SK-N-SH (cell line): ENCODE measurements around the gene PTPN5. TPM values are rescaled to one million over a fixed set of nuclear protein-coding genes. Genes with fewer than 3 reads are reported as not detected.

Source experiments
- CTCF ChIA-PET: fragments of 300-600, 350-600 bp; formaldehyde crosslinking; extraction: SDS; loops from one replicate; lab custom pipeline; 2021; lab: Yijun Ruan, JAX
- POLR2A ChIA-PET: fragments of 350-600 bp; sonication (Branson Sonifier 250); formaldehyde crosslinking; extraction: SDS; loops from one replicate; lab custom pipeline; 2020; ENCODE audit warnings: antibody characterized with exemption, inconsistent platforms; lab: Yijun Ruan, JAX
- DNase-seq: peaks from one replicate; pipeline ENCODE4 v3.0.0; 2012
- H2AFZ ChIP-seq: fragments of 200-600 bp; sonication (generic); 2 replicates; pipeline ENCODE4 v1.8.1; 2016; ENCODE audit warnings: antibody characterized with exemption, mild to moderate bottlenecking, low read depth
- H3F3A ChIP-seq: fragments of 200-600 bp; sonication (generic); replicated peaks from 2 replicates; pipeline ENCODE3; 2016; ENCODE audit warnings: antibody characterized with exemption, mild to moderate bottlenecking; ENCODE audit not compliant: insufficient read depth
- H3K27ac ChIP-seq, 2 experiments: fragments of 200-500 bp in 1 of 2; fragments of 200-600 bp in 1 of 2; sonication (Bioruptor generic) in 1 of 2; sonication (generic), shearing (Covaris generic) in 1 of 2; 2 replicates each; pipeline versions ENCODE4 v1.5.1 to v1.6.1; 2014 to 2016; ENCODE audit warnings: low read depth in 2 of 2, inconsistent platforms in 1 of 2, low read length in 1 of 2, mild to moderate bottlenecking in 1 of 2, mixed read lengths in 1 of 2
- H3K27me3 ChIP-seq: fragments of 200-600 bp; sonication (generic), shearing (Covaris generic); 2 replicates; pipeline ENCODE4 v1.6.1; 2016; ENCODE audit warnings: mixed run types; ENCODE audit not compliant: insufficient read depth
- H3K36me3 ChIP-seq, 2 experiments: fragments of 200-500 bp in 1 of 2; fragments of 200-600 bp in 1 of 2; sonication (Bioruptor generic) in 1 of 2; sonication (generic) in 1 of 2; replicated peaks in 1 of 2; 2 replicates each; pipeline versions ENCODE3 to v1.5.1; 2014 to 2016; ENCODE audit warnings: low read length in 1 of 2, mild to moderate bottlenecking in 1 of 2; ENCODE audit not compliant: insufficient read depth in 2 of 2, control insufficient read depth in 1 of 2
- H3K4me1 ChIP-seq, 2 experiments: fragments of 200-500 bp in 1 of 2; fragments of 200-600 bp in 1 of 2; sonication (Bioruptor generic) in 1 of 2; sonication (generic), shearing (Covaris generic) in 1 of 2; 2 replicates each; pipeline versions ENCODE4 v1.5.1 to v1.6.1; 2014 to 2016; ENCODE audit warnings: low read depth in 1 of 2, low read length in 1 of 2, mixed run types in 1 of 2; ENCODE audit not compliant: insufficient read depth in 2 of 2, control insufficient read depth in 1 of 2
- H3K4me2 ChIP-seq: fragments of 200-600 bp; sonication (generic), shearing (Covaris generic); 2 replicates; pipeline ENCODE4 v1.6.1; 2017; ENCODE audit warnings: mixed run types
- H3K4me3 ChIP-seq, 2 experiments: fragments of 200-500 bp in 1 of 2; fragments of 200-600 bp in 1 of 2; sonication (Bioruptor generic) in 1 of 2; sonication (generic), shearing (Covaris generic) in 1 of 2; 2 replicates each; pipeline versions ENCODE4 v1.5.1 to v1.8.1; 2014 to 2016; ENCODE audit warnings: low read depth in 2 of 2, inconsistent platforms in 1 of 2, low read length in 1 of 2, mild to moderate bottlenecking in 1 of 2, mixed read lengths in 1 of 2, moderate library complexity in 1 of 2
- H3K79me2 ChIP-seq: fragments of 200-600 bp; sonication (generic); 2 replicates; pipeline ENCODE4 v1.8.1; 2017; ENCODE audit warnings: mild to moderate bottlenecking; ENCODE audit not compliant: insufficient read depth
- H3K9ac ChIP-seq: fragments of 200-600 bp; sonication (generic); 2 replicates; pipeline ENCODE4 v1.6.1; 2017; ENCODE audit warnings: mixed run types
- H3K9me2 ChIP-seq: fragments of 200-600 bp; sonication (generic); 2 replicates; pipeline ENCODE4 v1.6.1; 2017; ENCODE audit warnings: mixed run types
- H3K9me3 ChIP-seq: fragments of 200-600 bp; sonication (generic); 2 replicates; pipeline ENCODE4 v1.6.1; 2017; ENCODE audit warnings: mixed run types, mild to moderate bottlenecking, moderate library complexity
- H4K20me1 ChIP-seq: fragments of 200-600 bp; sonication (generic); 2 replicates; pipeline ENCODE4 v1.6.1; 2017; ENCODE audit warnings: mild to moderate bottlenecking, mixed run types; ENCODE audit not compliant: insufficient read depth
- CHD2 ChIP-seq: fragments of 150-350 bp; IDR thresholded peaks from 2 replicates; pipeline ENCODE4 v1.6.1; 2018; ENCODE audit warnings: low read length; ENCODE audit not compliant: partially characterized antibody
- ELF1 ChIP-seq: IDR thresholded peaks from 2 replicates; pipeline ENCODE4 v1.4.0; 2012
- EP300 ChIP-seq, 2 experiments: IDR thresholded peaks; 2 replicates each; pipeline versions ENCODE4 v1.4.0 to v1.6.1; 2012; ENCODE audit warnings: borderline replicate concordance in 1 of 2, low read depth in 1 of 2, low read length in 1 of 2
- MXI1 ChIP-seq: IDR thresholded peaks from 2 replicates; pipeline ENCODE4 v1.6.1; 2012; ENCODE audit warnings: mild to moderate bottlenecking, low read depth, low read length, improper control_type of control experiment
- RAD21 ChIP-seq: IDR thresholded peaks from 2 replicates; pipeline ENCODE4 v1.6.1; 2012; ENCODE audit warnings: mild to moderate bottlenecking, low read length
- RFX5 ChIP-seq: IDR thresholded peaks from 2 replicates; pipeline ENCODE4 v1.6.1; 2012; ENCODE audit warnings: mild to moderate bottlenecking, improper control_type of control experiment, low read length
- SIN3A ChIP-seq: IDR thresholded peaks from 2 replicates; pipeline ENCODE4 v1.6.1; 2012; ENCODE audit warnings: low read depth, mild to moderate bottlenecking, low read length, moderate library complexity, borderline replicate concordance
- SMC3 ChIP-seq: IDR thresholded peaks from 2 replicates; pipeline ENCODE4 v1.6.1; 2012; ENCODE audit warnings: low read depth, low read length, improper control_type of control experiment
- WGBS: methylation state at CpG from one replicate; pipeline ENCODE4 v1.1.6; 2017; ENCODE audit warnings: low lambda C conversion rate; 5-methylcytosine and 5-hydroxymethylcytosine counted together
- polyA plus RNA-seq, 3 experiments: library from polyadenylated mRNA; depleted of rRNA; stranded (reverse); fragments of >200 nt; gene quantifications; 2 replicates each; pipeline ENCODE4 v1.2.3, GENCODE V29; 2012
- TF ChIP-seq, protein P1 (sequence below): fragments of 150-350 bp; IDR thresholded peaks from 2 replicates; pipeline ENCODE4 v1.6.1; 2017; ENCODE audit warnings: antibody characterized with exemption, low read length, low read depth, borderline replicate concordance
- TF ChIP-seq, protein P2 (sequence below): IDR thresholded peaks from 2 replicates; pipeline ENCODE4 v1.6.1; 2012; ENCODE audit warnings: mild to moderate bottlenecking, low read depth, low read length, moderate library complexity
- TF ChIP-seq, protein P3 (sequence below): IDR thresholded peaks from 2 replicates; pipeline ENCODE4 v1.4.0; 2012; ENCODE audit warnings: low read depth
- TF ChIP-seq, protein P4 (sequence below): IDR thresholded peaks from 2 replicates; pipeline ENCODE4 v1.4.0; 2012; ENCODE audit warnings: low read depth, borderline replicate concordance

Gene PTPN5
- polyA plus RNA-seq, 1 of the 3 experiments (the other 2 are of a cell fraction) = not detected

DNA sequence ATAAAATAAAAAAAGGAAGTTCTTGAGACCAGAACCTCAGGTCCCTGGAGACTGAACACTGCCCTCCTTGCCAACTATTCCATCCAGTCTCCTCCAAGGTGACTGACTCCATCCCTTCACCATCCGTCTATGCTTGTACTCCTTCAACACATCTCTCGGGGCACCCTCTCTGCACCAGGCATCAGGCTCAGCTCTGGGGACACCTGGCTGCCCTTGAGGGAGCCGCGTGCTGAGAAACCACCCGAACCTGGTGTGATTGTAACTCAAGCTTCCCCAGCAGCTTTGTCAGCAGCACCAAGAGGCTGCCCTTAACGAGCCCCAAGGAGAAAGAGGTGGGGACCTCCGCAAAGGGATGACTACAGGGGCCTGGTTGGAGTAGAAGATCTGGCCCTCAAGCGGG is 1.7 kb downstream of the PTPN5 start:
- ChIA-PET POLR2A (no interaction called here), CTCF (interaction anchor here (1.6 to 2.0 kb wide), 3 partner anchors 12 to 26 kb away, joined by 5 to 7 read pairs (median 5); no protein-coding TSS in a partner anchor)
- no peak overlapping the region for H3K4me2 ChIP-seq
- no peaks in the 10 kb centered on the region for H4K20me1 ChIP-seq
- H3K9ac ChIP-seq = no peak overlapping the region
- WGBS = 70% methylated on average over 8 of the region's 8 CpGs
- no peaks in the 10 kb centered on the region for H3K9me3 ChIP-seq
- no peaks in the 10 kb centered on the region for H3K79me2 ChIP-seq
- no peak overlapping the region for H2AFZ ChIP-seq
- H3K27ac ChIP-seq = no peak overlapping the region
- H3F3A ChIP-seq = no peaks in the 10 kb centered on the region
- peaks cover 50% of the 10 kb centered on the region for H3K27me3 ChIP-seq
- no peaks in the 10 kb centered on the region for H3K36me3 ChIP-seq
- no peaks in the 10 kb centered on the region for H3K9me2 ChIP-seq
- peaks cover 0 to 2% of the 10 kb centered on the region in 2 experiments; a peak in 1 of 4 replicates for H3K4me1 ChIP-seq
- TF ChIP-seq SMC3 (no peak), RAD21 (no peak), MXI1 (no peak), EP300 (IDR thresholded peaks at IDR 0.05; ENCODE audit: borderline replicate concordance in 1 of 2, low read depth in 1 of 2, low read length in 1 of 2) (no peak), RFX5 (no peak), ELF1 (no peak), CHD2 (no peak), SIN3A (no peak)
- TF ChIP-seq, protein P1, sequence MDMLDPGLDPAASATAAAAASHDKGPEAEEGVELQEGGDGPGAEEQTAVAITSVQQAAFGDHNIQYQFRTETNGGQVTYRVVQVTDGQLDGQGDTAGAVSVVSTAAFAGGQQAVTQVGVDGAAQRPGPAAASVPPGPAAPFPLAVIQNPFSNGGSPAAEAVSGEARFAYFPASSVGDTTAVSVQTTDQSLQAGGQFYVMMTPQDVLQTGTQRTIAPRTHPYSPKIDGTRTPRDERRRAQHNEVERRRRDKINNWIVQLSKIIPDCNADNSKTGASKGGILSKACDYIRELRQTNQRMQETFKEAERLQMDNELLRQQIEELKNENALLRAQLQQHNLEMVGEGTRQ = no peak
- TF ChIP-seq, protein P2, sequence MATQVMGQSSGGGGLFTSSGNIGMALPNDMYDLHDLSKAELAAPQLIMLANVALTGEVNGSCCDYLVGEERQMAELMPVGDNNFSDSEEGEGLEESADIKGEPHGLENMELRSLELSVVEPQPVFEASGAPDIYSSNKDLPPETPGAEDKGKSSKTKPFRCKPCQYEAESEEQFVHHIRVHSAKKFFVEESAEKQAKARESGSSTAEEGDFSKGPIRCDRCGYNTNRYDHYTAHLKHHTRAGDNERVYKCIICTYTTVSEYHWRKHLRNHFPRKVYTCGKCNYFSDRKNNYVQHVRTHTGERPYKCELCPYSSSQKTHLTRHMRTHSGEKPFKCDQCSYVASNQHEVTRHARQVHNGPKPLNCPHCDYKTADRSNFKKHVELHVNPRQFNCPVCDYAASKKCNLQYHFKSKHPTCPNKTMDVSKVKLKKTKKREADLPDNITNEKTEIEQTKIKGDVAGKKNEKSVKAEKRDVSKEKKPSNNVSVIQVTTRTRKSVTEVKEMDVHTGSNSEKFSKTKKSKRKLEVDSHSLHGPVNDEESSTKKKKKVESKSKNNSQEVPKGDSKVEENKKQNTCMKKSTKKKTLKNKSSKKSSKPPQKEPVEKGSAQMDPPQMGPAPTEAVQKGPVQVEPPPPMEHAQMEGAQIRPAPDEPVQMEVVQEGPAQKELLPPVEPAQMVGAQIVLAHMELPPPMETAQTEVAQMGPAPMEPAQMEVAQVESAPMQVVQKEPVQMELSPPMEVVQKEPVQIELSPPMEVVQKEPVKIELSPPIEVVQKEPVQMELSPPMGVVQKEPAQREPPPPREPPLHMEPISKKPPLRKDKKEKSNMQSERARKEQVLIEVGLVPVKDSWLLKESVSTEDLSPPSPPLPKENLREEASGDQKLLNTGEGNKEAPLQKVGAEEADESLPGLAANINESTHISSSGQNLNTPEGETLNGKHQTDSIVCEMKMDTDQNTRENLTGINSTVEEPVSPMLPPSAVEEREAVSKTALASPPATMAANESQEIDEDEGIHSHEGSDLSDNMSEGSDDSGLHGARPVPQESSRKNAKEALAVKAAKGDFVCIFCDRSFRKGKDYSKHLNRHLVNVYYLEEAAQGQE = no peak
- TF ChIP-seq, protein P3, sequence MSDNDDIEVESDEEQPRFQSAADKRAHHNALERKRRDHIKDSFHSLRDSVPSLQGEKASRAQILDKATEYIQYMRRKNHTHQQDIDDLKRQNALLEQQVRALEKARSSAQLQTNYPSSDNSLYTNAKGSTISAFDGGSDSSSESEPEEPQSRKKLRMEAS = no peak
- TF ChIP-seq, protein P4, sequence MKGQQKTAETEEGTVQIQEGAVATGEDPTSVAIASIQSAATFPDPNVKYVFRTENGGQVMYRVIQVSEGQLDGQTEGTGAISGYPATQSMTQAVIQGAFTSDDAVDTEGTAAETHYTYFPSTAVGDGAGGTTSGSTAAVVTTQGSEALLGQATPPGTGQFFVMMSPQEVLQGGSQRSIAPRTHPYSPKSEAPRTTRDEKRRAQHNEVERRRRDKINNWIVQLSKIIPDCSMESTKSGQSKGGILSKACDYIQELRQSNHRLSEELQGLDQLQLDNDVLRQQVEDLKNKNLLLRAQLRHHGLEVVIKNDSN = no peak
- H3K4me3 ChIP-seq = no peak overlapping the region
- DNase-seq = no peak
